Endometrial microvascular endothelial cells (primary cell): ENCODE data around the gene CDT1. TPM values are rescaled to one million over a fixed set of nuclear protein-coding genes. Genes with fewer than 3 reads are reported as not detected.

ENCODE experiments used
- in situ Hi-C: cut with HindIII; loops from 2 replicates; pipeline ENCODE4 v1.10.0; 2017; ENCODE audit warnings: low sequenced_read_pairs, low pct_unique_long_range_greater_than_20kb; ENCODE audit errors: inconsistent ontology term
- total RNA-seq: library from RNA; depleted of rRNA; stranded (reverse); fragments of >200 nt; gene quantifications from one replicate; pipeline ENCODE4 v1.2.3, GENCODE V29; 2015; ENCODE audit errors: inconsistent ontology term

CDT1 gene
- total RNA-seq, 1 donor from 2014 or later: 21.5 TPM

DNA sequence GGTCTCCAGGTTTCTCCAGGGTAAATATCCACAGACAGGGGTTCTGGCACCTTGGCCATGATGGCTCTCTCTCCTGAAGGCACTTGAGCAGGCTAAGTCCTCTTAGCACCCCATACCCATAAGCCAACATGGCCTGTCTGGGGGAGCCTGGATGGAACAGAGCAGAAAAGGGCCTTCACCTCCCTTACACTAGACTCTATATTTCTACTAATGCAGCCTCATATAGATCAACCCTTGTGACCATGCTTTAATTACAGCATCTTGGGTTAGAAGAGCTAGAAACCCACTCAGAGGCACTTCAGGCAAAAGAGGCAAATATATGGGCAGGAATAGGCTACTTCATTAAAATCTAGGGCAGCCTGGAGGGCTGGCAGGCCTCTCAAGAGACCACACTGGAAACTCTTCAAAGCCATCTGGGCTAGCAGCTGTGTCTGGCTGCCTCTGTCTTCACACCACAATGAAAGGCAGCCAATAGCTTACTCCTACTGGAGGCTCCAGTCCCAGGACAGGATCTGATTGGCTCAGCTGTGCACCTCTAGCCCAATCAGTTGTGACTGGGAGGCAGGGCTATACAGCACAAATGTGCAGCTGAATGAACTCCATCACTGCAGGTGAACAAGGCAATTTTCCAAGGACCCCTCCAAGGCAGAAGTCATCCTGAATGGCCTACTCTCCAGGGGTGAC, 4.7 kb upstream of the CDT1 start:
- in situ Hi-C loops: no loop called here

DNA sequence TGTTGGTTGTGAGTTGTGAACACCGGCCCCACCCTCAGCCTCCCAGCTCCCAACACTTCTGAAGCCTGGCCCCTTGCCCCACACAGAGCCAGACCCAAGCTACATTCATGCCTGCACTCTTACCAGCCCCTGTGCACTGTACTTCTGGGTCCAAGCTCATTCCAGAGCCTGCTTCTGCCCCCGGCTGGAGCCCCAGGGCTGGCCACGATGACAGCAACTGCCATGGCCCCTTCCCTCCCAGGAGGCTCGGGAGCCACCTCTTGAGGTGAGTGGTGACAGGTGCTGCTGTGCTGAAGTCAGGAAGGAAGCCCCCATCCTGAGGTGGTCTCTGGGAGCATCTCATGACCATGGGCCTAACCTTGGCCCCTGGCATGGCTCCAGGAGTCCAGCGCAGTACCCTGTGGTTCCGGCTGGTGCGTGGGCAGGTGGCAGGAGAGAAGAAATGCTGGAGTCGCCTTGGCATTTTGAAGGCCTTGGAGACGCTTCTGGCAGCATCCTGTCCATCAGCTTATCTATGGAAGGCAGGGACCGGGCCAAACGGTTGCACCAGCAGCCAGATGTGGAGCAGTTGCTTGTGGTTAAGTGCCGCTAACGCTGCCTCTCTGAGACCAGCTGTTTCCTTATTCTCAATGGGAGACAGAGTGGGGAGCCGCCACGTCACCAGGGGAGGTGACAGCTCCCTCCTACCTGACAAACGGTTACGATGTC, 3.9 kb upstream of the CDT1 start:
- in situ Hi-C loops: no loop called here

DNA sequence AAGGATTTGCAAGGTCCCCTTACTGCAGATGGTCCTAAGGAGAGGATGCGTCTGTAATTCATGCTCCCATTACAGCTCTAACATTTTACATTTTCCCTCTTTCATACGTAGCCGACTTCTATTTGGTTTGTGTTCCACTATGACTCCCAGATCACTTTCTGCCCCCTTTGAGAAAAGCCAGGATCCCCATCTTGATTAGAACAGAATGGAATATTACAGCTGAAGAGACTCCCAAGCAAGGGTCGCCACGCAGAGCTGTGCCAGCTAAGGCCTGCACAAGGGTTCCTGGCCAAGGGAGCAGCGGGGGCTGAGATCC, 3.4 kb upstream of the CDT1 start:
- in situ Hi-C loops: no loop called here

DNA sequence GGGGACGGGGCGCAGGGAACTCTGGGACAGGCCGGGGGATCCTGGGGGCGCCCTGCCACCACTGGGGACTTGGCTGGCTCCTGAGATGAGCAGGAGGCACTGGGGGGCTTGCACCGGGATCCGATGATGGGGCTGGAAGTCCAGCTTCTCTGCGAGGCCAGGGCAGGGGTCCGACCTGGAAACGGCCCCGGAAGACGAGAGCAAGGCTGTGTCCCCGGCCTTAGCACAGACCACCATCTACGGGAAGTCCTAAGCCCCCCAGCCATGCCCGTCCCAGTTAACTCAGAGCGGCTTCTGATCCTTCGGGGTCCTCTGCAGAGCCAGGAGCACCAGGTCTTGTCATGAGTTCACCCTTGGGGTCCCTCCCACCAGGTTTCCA, 573 bp downstream of the CDT1 start:
- in situ Hi-C loops: no loop called here

DNA sequence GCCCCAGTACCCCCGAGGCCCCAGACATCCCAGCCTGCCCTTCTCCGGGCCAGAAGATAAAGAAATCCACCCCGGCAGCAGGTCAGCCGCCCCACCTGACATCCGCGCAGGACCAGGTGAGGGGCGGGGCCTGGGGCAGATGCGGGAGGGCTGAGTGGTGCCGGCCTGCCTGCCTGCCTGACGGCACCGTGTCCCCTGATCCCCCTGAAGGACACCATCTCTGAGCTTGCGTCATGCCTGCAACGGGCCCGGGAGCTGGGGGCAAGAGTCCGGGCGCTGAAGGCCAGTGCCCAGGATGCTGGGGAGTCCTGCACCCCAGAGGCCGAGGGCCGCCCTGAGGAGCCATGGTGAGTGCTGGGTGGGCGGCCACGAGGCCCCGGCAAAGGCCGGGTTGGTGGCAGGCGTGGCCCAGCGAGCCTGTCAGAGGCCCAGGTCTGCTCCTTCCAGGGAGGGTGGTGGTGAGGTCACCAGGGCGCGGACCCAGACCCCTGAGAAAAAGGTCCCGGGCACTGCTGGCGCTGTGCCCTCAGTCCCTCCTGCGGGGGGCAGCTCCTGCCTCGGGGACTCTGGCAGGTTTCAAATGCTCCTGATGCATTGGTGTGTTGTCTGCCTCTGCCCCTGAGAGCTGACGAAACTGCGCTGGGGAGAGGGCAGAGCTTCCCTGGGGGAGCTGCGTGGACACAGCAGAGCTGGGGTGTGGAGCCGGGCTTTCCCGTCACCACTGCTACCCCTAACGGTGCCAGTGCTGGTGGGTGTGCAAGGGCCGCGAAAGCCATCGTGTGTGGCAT, 1.2 kb downstream of the CDT1 start:
- in situ Hi-C loops: no loop called here

DNA sequence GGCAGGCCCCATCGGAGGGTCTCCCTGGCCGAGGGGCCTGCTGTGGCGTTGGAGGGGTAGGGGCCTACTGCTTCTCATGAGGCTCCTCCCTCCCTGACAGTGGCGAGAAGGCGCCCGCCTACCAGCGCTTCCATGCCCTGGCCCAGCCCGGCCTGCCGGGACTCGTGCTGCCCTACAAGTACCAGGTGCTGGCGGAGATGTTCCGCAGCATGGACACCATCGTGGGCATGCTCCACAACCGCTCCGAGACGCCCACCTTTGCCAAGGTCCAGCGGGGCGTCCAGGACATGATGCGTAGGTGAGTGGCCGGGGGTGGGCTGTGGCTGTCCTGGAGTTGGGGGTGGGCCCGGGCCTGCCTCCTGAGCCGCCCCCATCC, 1.7 kb downstream of the CDT1 start:
- in situ Hi-C loops: no loop called here

DNA sequence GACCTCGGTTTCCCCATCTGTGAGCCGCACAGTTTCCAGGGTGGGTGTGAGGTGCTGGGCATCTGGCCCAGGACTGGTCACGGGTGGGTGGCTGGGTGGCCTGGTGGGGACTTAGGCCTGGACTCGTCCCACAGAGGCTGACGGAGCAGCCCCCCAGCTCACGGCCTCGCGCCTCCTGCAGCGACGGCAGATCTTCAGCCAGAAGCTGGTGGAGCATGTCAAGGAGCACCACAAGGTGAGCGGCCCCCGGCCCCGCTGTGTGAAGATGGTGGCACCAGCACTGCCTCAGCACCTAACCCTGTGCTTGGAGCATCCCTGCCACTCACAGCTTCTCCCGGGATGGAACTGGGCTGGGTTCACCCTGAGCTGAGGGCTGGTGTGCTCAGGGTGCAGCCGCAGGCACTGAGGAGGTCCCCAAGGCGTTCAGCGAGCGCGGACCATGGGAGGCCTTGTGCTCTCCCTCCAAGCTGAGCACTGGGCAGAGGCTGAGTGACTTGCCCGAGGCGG, 2.4 kb downstream of the CDT1 start:
- in situ Hi-C loops: no loop called here

DNA sequence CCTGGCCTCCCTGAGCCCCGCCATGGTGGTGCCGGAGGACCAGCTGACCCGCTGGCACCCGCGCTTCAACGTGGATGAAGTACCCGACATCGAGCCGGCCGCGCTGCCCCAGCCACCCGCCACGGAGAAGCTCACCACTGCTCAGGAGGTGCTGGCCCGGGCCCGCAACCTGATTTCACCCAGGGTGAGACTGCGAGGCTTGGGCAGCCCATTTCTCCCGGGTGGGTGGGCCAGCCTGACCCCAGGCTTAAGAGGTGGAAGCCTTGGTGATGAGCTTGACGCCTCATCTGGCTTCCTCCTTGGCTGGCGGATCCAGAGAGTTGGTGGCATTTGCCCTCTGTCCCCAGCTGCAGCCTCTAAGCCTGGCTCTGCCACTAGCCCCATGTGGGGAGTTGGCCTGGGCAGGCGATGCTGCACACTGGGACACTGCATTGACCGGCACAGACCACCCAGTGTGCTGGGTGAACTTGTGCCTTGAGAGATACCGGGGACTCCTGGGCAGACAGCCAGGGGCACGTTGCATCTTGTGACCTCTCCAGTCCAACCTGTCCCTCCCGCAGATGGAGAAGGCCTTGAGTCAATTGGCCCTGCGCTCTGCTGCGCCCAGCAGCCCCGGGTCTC, 3.0 kb downstream of the CDT1 start:
- in situ Hi-C loops: no loop called here

DNA sequence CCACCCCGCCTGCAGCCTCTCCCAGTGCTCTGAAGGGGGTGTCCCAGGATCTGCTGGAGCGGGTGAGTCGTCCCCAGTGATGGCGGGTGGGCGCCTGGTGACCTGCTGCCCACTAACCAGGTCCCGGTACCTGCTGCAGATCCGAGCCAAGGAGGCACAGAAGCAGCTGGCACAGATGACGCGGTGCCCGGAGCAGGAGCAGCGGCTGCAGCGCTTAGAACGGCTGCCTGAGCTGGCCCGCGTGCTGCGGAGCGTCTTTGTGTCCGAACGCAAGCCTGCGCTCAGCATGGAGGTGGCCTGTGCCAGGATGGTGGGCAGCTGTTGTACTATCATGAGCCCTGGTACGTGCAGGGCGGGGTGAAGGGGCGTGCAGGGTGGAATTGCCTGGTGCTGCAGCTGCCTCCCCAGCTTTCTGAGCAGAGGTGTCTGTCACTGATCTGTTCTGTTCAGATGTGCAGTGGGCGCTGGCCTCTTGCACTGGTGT, 3.6 kb downstream of the CDT1 start:
- in situ Hi-C loops: no loop called here

DNA sequence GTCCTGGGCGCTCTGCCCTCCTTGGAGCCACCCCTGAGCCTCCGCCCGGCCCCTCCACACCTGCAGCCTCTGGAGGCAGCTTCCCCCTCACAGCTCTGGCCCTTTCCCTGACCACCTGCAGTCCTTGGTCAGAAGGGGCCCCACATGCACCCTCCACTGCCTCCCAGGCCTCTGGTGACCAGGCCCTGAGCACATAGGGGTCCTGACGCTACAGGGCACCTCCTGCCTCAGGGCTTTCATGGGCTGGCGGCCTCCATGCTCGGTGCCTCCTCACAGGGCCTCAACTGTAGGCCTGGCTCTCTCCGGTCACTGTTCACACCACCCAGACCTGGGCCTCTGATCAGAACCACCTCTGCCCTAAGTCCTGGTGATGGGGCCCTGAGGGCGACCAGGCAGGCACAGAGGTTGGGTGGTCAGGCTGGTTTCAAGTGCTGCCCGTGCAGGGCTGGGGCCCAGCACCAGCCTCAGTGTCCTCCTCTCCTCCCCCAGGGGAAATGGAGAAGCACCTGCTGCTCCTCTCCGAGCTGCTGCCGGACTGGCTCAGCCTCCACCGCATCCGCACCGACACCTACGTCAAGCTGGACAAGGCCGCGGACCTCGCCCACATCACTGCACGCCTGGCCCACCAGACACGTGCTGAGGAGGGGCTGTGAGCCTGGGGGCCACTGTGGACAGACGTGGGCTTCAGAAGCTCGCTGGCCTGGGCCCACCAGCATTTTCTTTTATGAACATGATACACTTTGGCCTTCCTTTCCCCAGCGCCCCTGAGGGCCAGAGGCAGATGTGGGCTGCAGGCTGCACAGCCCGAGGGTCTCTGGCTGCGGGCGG, 4.3 kb downstream of the CDT1 start:
- in situ Hi-C loops: no loop called here

DNA sequence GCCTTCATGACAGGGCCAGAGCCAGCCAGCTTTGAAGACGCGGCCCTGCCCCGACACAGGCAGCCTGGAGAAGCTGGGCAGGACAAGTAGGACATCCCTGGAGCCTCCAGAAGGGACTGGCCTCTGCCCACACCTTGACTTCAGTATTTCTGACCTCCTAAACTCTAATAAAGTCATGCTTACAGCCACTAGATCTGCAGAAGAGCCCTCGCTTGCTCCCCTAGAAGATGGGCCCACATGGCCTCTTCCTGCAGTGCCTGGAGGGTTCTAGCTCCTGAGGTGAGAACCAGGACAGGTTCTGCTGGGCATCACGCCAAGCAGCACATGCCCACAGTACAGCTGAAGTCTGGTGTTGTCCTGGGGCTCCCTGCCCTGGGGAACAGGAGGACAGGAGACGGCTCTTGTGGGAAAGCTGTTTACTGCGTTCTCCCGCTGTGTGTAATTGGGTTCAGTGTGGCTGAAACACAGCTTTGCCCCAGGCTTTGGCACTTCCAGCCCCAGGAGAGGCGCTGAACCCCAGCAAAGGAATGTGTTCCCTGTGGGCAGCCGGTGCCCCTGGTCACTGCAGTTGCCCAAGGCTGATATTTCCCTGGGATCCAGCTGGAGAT, 5.6 kb downstream of the CDT1 start:
- in situ Hi-C loops: no loop called here

DNA sequence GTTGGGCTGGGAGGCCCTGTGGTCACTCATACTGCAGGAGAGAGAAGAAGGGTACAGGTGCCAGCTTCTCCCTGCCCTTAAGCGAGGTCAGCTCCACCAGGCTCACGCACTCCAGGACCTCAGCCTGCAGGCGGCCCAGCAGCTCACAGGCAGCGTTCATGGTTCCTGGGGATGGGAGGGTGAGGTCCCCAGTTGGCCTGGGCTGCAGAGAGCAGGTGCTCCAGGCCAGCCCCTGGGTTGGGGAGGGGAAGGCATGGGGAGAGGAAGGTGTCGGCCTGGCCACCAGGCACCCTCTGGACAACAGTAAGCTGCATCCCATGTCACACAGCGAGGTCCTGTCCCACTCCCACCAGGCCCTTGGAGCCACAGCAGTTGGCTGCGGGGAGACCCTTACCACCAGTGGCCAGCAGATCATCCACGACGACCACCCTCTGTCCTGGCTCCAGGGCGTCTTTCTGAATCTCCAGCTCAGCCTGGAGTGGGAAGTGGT, 6.1 kb downstream of the CDT1 start:
- in situ Hi-C loops: no loop called here

DNA sequence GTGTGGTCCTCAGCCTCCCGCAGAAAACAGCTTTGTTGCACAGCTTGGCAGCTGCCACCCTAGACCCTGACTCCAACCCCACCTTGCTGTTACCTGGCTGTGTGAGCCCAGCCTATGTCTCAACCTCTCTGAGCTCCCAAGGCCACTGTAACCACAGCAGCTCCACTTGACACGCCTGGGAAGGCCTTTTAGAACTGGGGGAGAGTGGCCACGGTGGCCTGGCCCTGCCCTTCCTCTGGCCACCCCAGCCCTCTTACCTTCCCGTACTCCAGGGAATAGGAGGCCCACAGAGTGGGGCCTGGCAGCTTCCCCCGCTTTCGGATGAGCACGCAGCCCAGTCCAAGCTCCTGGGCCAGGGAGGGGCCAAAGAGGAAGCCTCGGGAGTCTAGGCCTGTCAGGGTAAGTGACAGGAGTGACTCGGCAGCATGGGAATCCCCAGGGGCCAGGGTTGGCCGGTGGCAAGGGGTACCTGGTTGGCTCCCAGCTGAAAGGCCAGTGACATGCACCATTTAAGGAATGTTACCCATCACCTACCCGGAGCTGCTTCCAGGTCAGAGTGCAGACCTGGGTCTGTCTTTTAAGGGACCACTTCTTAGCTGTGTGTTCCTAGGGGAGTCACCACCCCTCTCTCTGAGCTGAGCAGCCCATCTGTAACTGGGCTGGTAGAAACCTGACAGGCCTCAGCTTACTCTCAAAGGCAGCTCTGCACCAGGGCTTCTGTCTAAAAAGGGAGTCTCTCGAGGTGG, 6.8 kb downstream of the CDT1 start:
- in situ Hi-C loops: no loop called here

DNA sequence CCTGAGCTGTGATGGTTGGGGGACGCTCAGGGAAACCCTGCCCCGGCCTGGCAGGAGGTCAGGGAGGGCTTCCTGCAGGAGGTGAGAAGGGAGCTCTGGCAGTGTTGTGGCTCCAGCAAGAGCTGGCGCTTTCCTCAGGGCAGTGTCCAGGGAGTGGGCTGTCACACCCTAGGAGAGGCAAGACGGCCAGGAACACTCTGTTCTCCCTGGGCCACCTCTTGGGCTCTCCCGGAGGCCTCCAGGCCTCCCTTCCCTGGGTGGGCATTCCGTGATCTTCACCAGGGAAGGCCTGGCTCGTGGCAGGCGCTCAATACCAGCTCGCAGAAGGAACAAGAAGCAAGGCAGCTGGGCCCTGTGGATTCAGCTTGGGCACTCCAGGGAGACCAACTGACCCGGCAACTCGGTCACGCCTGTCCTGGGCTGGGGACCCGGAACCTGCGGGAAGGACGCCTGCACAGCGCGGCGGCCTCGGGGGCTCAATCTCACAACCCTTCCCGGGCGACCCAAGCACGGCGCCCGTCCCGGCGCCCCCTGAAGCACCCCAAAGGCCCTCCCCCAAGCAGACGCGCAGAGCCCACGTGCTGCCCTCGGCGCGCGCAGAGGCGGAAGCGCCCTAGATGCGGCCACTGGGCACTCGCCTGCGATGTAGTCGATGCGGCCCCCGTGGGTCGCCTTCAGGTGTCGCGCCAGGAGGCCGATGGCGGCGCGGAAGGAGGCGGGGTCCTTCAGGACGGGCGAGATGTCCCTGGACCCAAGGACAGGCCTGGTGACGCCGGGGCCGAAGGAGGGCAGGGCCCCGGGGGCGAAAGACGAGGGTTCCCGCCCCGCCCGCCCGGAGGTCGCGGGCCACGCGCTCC, 7.6 kb downstream of the CDT1 start:
- in situ Hi-C loops: no loop called here

DNA sequence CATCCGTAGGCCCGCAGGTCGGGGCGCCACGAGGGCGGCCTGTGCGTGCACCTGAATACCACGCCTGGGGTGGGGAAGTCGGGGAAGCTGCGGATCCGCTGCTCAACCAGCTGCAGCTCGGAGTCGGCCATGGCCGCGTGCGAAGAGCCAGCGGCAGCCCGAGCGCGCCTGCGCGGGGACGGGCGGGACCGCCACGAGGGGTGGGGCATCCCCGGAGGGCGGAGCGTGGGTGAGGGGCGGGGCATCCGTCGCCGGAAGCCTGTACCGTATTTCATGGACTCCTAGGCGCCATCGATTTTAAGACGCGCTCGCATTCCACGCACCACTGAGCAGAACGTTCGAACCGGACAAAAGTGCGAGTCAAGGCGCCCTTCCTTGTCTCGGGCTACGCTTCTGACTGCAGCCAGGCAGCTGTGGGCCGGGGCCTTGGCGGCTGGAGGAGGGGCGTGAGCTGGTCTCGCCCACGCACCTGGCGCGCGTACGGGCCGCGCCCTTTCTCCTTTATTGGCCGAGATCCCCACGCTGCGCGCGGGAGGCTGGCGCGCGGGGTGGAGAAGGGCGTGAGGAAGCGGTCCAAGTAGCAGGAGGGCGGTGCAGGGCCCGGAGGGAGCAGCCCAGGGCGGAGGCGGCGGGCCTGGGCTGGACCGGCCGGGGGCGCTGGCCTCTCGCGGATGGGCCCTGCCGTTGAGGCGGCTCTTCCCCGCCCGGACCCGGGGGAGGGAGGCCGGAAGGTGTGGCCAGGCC, 8.4 kb downstream of the CDT1 start, which contains the start of gene APRT:
TSS of gene APRT (minus strand) at position 160 of the 744 bp plus-strand sequence. CDS start at position 131, 29 bp downstream.
- in situ Hi-C loops: no loop called here
